Measurements from ENCODE around the gene ZNRF1. TPM values are rescaled to one million over a fixed set of nuclear protein-coding genes. Genes with fewer than 3 reads are reported as not detected.
A peak's percentile ranks its signal among the peaks of the same experiment; 100 is the strongest.

The ZNRF1 gene
- total RNA-seq, 2 donors from 2014 or later, result 15.3 to 19.8 TPM

DNA sequence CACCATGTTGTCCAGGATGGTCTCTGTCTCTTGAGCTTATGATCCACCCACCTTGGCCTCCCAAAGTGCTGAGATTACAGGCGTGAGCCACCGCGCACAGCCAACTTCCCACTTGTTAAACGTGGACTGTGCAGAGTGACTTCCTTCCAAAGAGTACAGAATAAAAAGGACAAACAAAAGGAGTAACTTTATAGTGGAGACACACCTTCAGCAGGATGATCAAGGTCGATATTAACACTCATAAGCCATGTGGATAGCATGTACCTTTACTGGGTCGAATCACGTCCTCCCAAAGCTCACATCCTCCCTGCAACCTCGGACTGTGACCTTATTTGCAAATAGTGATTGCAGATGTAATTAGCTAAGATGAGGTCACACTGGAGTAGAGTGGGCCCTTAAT, 139.4 kb downstream of the ZNRF1 start:
- H3K4me3 ChIP-seq, result no peak overlapping the region
- H3K9me3 ChIP-seq, result no peaks in the 10 kb centered on the region
- TF ChIP-seq, protein P1, sequence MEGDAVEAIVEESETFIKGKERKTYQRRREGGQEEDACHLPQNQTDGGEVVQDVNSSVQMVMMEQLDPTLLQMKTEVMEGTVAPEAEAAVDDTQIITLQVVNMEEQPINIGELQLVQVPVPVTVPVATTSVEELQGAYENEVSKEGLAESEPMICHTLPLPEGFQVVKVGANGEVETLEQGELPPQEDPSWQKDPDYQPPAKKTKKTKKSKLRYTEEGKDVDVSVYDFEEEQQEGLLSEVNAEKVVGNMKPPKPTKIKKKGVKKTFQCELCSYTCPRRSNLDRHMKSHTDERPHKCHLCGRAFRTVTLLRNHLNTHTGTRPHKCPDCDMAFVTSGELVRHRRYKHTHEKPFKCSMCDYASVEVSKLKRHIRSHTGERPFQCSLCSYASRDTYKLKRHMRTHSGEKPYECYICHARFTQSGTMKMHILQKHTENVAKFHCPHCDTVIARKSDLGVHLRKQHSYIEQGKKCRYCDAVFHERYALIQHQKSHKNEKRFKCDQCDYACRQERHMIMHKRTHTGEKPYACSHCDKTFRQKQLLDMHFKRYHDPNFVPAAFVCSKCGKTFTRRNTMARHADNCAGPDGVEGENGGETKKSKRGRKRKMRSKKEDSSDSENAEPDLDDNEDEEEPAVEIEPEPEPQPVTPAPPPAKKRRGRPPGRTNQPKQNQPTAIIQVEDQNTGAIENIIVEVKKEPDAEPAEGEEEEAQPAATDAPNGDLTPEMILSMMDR (IDR thresholded peaks at IDR 0.05), result no peak
- no peaks in the 10 kb centered on the region for H3K4me1 ChIP-seq
- H3K36me3 ChIP-seq, result no peaks in the 10 kb centered on the region
- no peak overlapping the region for H3K27ac ChIP-seq
- no peaks in the 10 kb centered on the region for H3K27me3 ChIP-seq
- DNase-seq (ENCODE audit: low spot score), result no peak

GRCh38 chr16:75138636-75139035, 139.8 kb downstream of the ZNRF1 start:
- Histone ChIP-seq H3K36me3 (no peaks in the 10 kb centered on the region), H3K27ac (no peak overlapping the region), H3K27me3 (no peaks in the 10 kb centered on the region), H3K4me3 (no peak overlapping the region), H3K9me3 (no peaks in the 10 kb centered on the region), H3K4me1 (no peaks in the 10 kb centered on the region)
- no peak for DNase-seq (ENCODE audit: low spot score)
- TF ChIP-seq, protein P1 (IDR thresholded peaks at IDR 0.05), result no peak

- no peak overlapping the region for H3K27ac ChIP-seq
- no peaks in the 10 kb centered on the region for H3K4me1 ChIP-seq
- DNase-seq (ENCODE audit: low spot score), result no peak
- no peak overlapping the region for H3K4me3 ChIP-seq
- TF ChIP-seq, protein P1 (IDR thresholded peaks at IDR 0.05), result no peak
- H3K9me3 ChIP-seq, result no peaks in the 10 kb centered on the region
- no peaks in the 10 kb centered on the region for H3K36me3 ChIP-seq
- H3K27me3 ChIP-seq, result no peaks in the 10 kb centered on the region
Measured at GRCh38 chr16:75139498-75139897, 140.7 kb downstream of the ZNRF1 start.

DNA sequence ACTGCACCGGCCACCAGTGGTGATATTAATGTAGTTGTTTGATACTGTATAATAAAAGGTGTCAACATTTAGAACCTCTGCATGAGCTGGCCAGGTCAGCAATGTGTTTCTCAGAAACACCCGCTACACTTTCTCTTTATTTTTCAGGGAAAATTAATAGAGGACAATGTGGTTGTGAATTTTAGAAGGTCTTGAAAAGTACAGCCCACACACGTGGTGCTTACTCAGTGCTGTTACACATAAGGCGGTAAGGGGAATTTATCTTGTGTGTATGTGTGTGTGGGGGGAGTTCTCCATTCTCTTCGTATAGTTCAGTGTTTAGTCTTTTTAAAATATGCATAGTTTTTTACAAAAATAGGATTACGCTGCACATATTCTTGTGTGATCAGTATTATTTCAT, 145.1 kb downstream of the ZNRF1 start:
- Histone ChIP-seq H3K27ac (no peak overlapping the region), H3K4me3 (no peak overlapping the region), H3K36me3 (no peaks in the 10 kb centered on the region), H3K9me3 (no peaks in the 10 kb centered on the region), H3K4me1 (peaks cover 0 to under 1% of the 10 kb centered on the region in 2 donors), H3K27me3 (no peaks in the 10 kb centered on the region)
- no peak for DNase-seq (ENCODE audit: low spot score)
- TF ChIP-seq, protein P1 (IDR thresholded peaks at IDR 0.05), result no peak

- Histone ChIP-seq H3K4me3 (peak overlapping the region; percentile 86 to 96), H3K27ac (peak overlapping the region; percentile 97 to 98), H3K9me3 (peaks cover 0 to 21% of the 10 kb centered on the region in 2 donors), H3K36me3 (no peaks in the 10 kb centered on the region), H3K27me3 (no peaks in the 10 kb centered on the region), H3K4me1 (peaks cover 0 to 9% of the 10 kb centered on the region in 2 donors)
- no peak for DNase-seq (ENCODE audit: low spot score)
- TF ChIP-seq, protein P1 (IDR thresholded peaks at IDR 0.05), result no peak
Measured at GRCh38 chr16:75147968-75148310, 149.1 kb downstream of the ZNRF1 start.

All from right atrium auricular region (tissue), 2 donors.